Measurements from ENCODE around the gene HMCN2. TPM values are rescaled to one million over a fixed set of nuclear protein-coding genes. Genes with fewer than 3 reads are reported as not detected.

HMCN2 gene
- total and polyA plus RNA-seq, 2 experiments from 2014 or later: 0.50 to 0.54 TPM

GRCh38 chr9:130470950-130471349 is 205.4 kb downstream of the HMCN2 start:
- H3K9me2 ChIP-seq (replicated peaks; ENCODE audit: insufficient read depth): no peaks in the 10 kb centered on the region
- no peaks in the 10 kb centered on the region for H3K79me2 ChIP-seq
- no peaks in the 10 kb centered on the region for H4K20me1 ChIP-seq (ENCODE audit: insufficient read depth, poor library complexity, severe bottlenecking)
- no peak overlapping the region for H3K4me2 ChIP-seq
- no peak overlapping the region for H3K27ac ChIP-seq
- no peak for DNase-seq (ENCODE audit: low spot score)
- WGBS (ENCODE audit: low lambda C conversion rate, missing lambda C conversion rate): 96% methylated on average over 12 of the region's 12 CpGs
- H3K27me3 ChIP-seq: no peaks in the 10 kb centered on the region
- no peaks in the 10 kb centered on the region for H3K9me3 ChIP-seq (ENCODE audit: low read depth)
- no peak overlapping the region for H2AFZ ChIP-seq
- no peak overlapping the region for H3K4me3 ChIP-seq
- H3K36me3 ChIP-seq (replicated peaks; ENCODE audit: insufficient read depth, low read depth): no peaks in the 10 kb centered on the region
- no peaks in the 10 kb centered on the region for H3K4me1 ChIP-seq (ENCODE audit: insufficient read depth)
- TF ChIP-seq EZH2 (IDR thresholded peaks at IDR 0.05; ENCODE audit: borderline replicate concordance): no peak
- TF ChIP-seq EZH2phosphoT487 (IDR thresholded peaks at IDR 0.05; ENCODE audit: low read depth, severe bottlenecking, unreplicated experiment): no peak
- TF ChIP-seq, protein P1, sequence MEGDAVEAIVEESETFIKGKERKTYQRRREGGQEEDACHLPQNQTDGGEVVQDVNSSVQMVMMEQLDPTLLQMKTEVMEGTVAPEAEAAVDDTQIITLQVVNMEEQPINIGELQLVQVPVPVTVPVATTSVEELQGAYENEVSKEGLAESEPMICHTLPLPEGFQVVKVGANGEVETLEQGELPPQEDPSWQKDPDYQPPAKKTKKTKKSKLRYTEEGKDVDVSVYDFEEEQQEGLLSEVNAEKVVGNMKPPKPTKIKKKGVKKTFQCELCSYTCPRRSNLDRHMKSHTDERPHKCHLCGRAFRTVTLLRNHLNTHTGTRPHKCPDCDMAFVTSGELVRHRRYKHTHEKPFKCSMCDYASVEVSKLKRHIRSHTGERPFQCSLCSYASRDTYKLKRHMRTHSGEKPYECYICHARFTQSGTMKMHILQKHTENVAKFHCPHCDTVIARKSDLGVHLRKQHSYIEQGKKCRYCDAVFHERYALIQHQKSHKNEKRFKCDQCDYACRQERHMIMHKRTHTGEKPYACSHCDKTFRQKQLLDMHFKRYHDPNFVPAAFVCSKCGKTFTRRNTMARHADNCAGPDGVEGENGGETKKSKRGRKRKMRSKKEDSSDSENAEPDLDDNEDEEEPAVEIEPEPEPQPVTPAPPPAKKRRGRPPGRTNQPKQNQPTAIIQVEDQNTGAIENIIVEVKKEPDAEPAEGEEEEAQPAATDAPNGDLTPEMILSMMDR (IDR thresholded peaks at IDR 0.05; ENCODE audit: poor library complexity): no peak

- no peak for DNase-seq (ENCODE audit: low spot score)
- no peaks in the 10 kb centered on the region for H3K9me3 ChIP-seq (ENCODE audit: low read depth)
- WGBS (ENCODE audit: low lambda C conversion rate, missing lambda C conversion rate): 69% methylated on average over 16 of the region's 20 CpGs
- no peaks in the 10 kb centered on the region for H3K79me2 ChIP-seq
- H3K9me2 ChIP-seq (replicated peaks; ENCODE audit: insufficient read depth): no peaks in the 10 kb centered on the region
- no peaks in the 10 kb centered on the region for H3K36me3 ChIP-seq (replicated peaks; ENCODE audit: insufficient read depth, low read depth)
- H3K27me3 ChIP-seq: no peaks in the 10 kb centered on the region
- H3K4me1 ChIP-seq (ENCODE audit: insufficient read depth): no peaks in the 10 kb centered on the region
- no peak overlapping the region for H2AFZ ChIP-seq
- H3K27ac ChIP-seq: no peak overlapping the region
- H4K20me1 ChIP-seq (ENCODE audit: insufficient read depth, poor library complexity, severe bottlenecking): no peaks in the 10 kb centered on the region
- H3K4me3 ChIP-seq: no peak overlapping the region
- H3K4me2 ChIP-seq: no peak overlapping the region
- TF ChIP-seq, protein P1 (IDR thresholded peaks at IDR 0.05; ENCODE audit: poor library complexity): no peak
- TF ChIP-seq EZH2phosphoT487 (IDR thresholded peaks at IDR 0.05; ENCODE audit: low read depth, severe bottlenecking, unreplicated experiment) (no peak), EZH2 (IDR thresholded peaks at IDR 0.05; ENCODE audit: borderline replicate concordance) (no peak)
These were observed 206.0 kb downstream of the HMCN2 start for GRCh38 chr9:130471411-130472183.

GRCh38 chr9:130472184-130472705 is 206.7 kb downstream of the HMCN2 start:
- WGBS (ENCODE audit: low lambda C conversion rate, missing lambda C conversion rate): 90% methylated on average over 16 of the region's 19 CpGs
- H4K20me1 ChIP-seq (ENCODE audit: insufficient read depth, poor library complexity, severe bottlenecking): no peaks in the 10 kb centered on the region
- H2AFZ ChIP-seq: no peak overlapping the region
- no peaks in the 10 kb centered on the region for H3K36me3 ChIP-seq (replicated peaks; ENCODE audit: insufficient read depth, low read depth)
- no peaks in the 10 kb centered on the region for H3K27me3 ChIP-seq
- no peaks in the 10 kb centered on the region for H3K9me3 ChIP-seq (ENCODE audit: low read depth)
- no peak for DNase-seq (ENCODE audit: low spot score)
- no peaks in the 10 kb centered on the region for H3K79me2 ChIP-seq
- H3K4me1 ChIP-seq (ENCODE audit: insufficient read depth): no peaks in the 10 kb centered on the region
- no peaks in the 10 kb centered on the region for H3K9me2 ChIP-seq (replicated peaks; ENCODE audit: insufficient read depth)
- no peak overlapping the region for H3K4me3 ChIP-seq
- H3K4me2 ChIP-seq: no peak overlapping the region
- TF ChIP-seq, protein P1 (IDR thresholded peaks at IDR 0.05; ENCODE audit: poor library complexity): no peak
- no peak overlapping the region for H3K27ac ChIP-seq

Data from hepatocyte (in vitro differentiated cells).